NCI-H2171 (cell line): Measurements from ENCODE around the gene SLC43A3.
"Not testable (repeated sequence)": the region's sequence is repeated elsewhere in the genome, so short reads cannot be mapped to it uniquely, and the experiment has no call there.

Experiments used
- DNase-seq: peaks from one replicate; lab custom pipeline; 2025; lab: John Stamatoyannopoulos, UW

The SLC43A3 gene

GRCh38 chr11:57405271-57405860 lies 21.6 kb downstream of the SLC43A3 start:
- DNase-seq = no peak

DNA sequence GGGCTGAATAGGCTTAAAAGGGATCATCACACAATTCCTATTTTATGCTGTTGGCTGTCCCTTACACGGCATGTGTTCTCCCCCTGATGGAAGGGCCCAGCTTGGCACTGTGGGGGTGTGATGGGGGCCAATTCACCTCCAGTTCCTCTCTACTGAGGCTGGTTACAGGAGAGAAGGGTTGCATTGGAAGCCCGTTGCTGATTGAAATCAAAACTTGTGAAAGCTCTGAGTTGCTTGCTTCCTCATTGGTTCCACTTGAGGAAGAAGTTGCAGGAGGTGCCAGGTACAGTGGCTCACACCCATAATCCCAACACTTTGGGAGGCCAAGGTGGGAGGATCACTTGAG lies 23.1 kb downstream of the SLC43A3 start:
- DNase-seq = no peak

DNA sequence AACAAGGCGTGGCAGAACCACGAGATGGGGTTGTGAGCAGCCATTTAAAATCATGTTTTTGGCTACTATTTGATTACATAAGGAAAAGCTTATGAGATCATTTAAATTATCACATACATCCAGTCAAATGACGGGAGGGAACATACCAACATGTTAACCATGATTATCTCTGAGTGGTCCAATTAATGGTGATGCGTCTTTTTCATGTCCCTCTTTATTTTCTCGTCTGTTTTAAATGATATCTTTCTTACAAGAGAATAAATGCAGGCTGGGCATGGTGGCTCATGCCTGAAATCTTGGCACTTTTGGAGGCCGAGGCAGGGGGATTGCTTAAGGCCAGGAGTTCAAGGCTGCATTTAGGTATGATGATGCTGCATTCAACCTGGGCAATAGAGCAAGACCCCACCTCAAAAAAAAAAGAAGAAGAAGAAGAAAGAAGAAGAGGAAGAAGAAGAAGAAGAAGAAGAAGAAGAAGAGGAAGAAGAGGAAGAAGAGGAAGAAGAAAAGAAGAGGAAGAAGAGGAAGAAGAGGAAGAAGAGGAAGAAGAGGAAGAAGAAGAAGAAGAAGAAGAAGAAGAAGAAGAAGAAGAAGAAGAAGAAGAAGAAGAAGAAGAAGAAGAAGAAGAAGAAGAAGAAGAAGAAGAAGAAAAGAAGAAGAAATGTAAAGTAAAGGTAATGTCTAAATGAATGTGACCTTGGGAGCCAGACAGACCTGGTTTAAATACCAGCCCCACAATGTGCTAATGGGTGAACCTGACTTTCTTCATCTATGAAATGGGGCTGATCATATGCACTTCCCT lies 23.7 kb downstream of the SLC43A3 start:
- not testable (repeated sequence) for DNase-seq

- DNase-seq = no peak
Observed at GRCh38 chr11:57402188-57403002, 24.5 kb downstream of the SLC43A3 start.

GRCh38 chr11:57399972-57400578 lies 26.8 kb downstream of the SLC43A3 start:
- no peak for DNase-seq

GRCh38 chr11:57399221-57399620 lies 27.7 kb downstream of the SLC43A3 start:
- no peak for DNase-seq

GRCh38 chr11:57397394-57397990 lies 29.4 kb downstream of the SLC43A3 start:
- DNase-seq = no peak

GRCh38 chr11:57396744-57397143 lies 30.2 kb downstream of the SLC43A3 start:
- no peak for DNase-seq

DNA sequence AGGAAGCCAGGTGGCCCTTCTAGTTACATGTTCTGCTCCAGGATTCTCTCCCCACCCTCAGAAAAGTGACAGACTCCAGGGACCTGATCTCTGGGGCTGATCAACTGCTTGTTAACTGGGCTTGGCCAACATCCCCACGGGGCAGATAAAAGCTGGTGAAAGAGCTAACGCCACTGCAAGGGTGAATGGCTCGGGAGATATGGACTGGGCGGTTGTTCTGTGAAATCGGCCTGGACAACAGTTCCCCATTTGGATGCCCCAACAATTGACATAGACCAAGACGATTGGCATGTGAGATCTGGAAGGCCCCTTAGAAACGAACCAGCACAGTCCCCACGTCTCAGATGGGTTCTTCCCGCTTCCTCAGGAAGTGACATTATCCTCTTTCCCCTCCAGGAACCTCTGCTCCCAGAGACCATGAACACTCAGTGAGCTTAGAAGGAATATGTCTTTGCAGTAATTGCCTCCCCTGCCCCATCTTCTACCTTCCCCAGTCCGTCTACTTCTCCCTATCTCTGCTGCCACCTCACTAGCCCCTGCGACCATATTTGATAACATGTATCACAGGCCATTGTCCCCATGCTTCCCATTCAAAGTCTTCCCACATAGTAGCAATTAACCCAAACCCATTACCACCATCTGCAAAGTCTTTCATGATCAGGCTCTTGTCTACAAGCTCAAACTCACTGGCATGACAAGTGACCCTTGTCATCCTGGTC lies 30.9 kb downstream of the SLC43A3 start:
- DNase-seq = no peak

GRCh38 chr11:57394203-57394965 lies 32.5 kb downstream of the SLC43A3 start:
- no peak for DNase-seq

GRCh38 chr11:57392763-57393105 lies 34.2 kb downstream of the SLC43A3 start:
- DNase-seq = no peak

- no peak for DNase-seq
Observed at GRCh38 chr11:57392066-57392762, 34.7 kb downstream of the SLC43A3 start.

- no peak for DNase-seq
Observed at GRCh38 chr11:57391539-57391938, 35.4 kb downstream of the SLC43A3 start.

DNA sequence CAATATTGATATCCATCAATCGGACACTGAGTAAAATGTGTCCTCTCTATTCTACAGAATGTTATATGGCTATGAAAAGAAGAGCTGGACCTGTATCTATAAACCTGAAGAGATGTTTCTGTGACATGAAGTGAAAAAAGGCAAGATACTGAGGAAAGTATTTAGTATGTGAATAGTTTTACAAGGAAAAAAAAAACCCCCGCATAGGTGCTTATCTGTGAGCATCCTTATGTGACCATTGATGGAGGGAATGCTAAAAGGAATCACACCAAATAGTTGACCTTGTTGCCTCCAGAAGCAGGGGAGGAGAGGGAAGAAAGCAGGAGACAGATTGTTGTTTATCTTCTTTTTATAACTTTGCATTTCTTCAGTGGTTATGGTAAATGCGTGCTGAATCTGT lies 35.8 kb downstream of the SLC43A3 start:
- no peak for DNase-seq

GRCh38 chr11:57390535-57390934 lies 36.4 kb downstream of the SLC43A3 start, which contains the start of gene PRG2:
PRG2 (minus strand) TSS chr11:57390650; CDS start chr11:57389944, 706 bp downstream.
- no peak for DNase-seq

DNA sequence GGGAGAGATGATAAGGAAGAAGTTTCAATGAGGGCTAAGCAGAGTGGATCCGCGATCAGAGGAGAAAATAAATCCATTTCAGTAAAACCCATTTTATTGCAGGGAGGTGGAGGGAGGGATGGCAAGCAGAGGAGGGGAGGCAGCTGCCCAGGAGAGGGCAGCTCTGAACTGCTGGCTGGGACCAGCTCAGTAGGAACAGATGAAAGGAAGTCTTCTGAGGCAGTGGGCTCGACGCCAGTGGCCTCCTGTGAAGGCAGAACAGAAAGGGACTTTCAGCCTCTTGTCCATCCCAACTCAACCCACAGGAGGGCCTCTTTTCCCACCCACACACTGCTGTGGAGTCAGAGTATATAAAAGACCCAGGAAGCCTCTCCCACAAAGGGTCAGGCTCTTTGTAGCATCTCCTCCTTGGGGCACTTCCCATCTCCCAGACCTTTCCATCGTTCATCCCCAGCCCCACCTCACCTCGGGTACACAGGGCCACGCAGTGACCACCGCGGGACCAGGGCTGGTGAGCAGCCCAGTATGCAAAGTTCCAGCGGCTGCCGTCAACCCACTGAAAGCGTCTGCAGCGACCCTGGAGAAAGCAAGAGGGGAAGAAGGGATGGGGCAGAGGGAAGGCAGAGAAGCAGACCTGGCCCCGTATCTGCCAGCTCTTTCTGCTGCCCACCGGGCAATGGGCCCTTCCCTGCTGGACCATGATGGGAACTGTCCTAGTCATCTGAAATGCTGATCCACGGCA lies 39.5 kb downstream of the SLC43A3 start:
- DNase-seq = no peak

DNA sequence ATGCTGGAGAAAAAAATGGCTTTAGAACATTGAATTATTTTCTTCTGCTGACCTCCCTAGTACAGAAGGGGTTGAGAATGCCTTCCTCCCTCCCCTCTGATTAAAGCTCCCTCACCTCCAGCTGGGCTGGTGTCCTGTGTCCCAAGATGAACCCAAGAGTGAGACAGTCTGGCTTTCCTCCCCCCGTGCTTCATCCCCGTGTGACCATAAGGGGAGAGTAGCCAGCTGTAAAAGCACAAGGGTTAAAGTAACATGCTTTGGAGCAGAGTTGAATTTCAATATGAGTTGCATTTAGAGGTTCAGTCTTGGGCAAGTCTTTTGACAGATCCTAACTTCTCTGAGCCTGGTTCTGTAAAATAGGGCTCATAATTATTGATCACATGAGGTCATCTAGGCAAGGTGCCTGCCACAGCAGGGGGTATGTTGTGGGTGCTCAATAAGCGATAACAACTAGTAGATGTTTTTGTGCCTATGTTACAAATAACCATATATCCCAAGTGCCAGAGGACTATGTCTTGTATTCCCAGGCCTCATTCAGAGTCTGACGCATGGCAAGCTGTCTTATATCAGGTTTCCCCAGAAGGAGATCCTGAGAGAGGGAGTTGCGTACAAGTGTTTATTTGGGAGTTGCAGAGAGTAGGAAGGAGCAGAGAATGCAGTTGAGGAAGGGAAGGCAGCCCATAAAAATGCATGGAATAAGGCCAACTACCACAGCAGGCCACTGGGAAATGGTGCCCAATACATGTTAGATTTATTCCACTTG lies 40.6 kb downstream of the SLC43A3 start:
- no peak for DNase-seq

GRCh38 chr11:57380975-57381374 lies 45.9 kb downstream of the SLC43A3 start, which contains the start of gene PRG3:
PRG3 (minus strand) TSS chr11:57381150; CDS start chr11:57380708, 442 bp downstream.
- DNase-seq = no peak
